ENCODE data around the gene HS2ST1. TPM values are rescaled to one million over a fixed set of nuclear protein-coding genes. Genes with fewer than 3 reads are reported as not detected.
"Not testable (repeated sequence)": the region's sequence is repeated elsewhere in the genome, so short reads cannot be mapped to it uniquely, and the experiment has no call there.

Gene HS2ST1
- total RNA-seq, 2 donors from 2014 or later = 6.3 to 12.2 TPM

GRCh38 chr1:86998727-86999126, 84.3 kb downstream of the HS2ST1 start:
- DNase-seq (no peak), ATAC-seq (no peak)
- Histone ChIP-seq H3K27ac (no peak overlapping the region), H3K4me1 (no peaks in the 10 kb centered on the region), H3K27me3 (no peaks in the 10 kb centered on the region), H3K9me3 (no peaks in the 10 kb centered on the region), H3K4me3 (no peak overlapping the region), H3K36me3 (replicated peaks in 1 of 2; ENCODE audit: insufficient read depth in 1 of 2, low read depth in 2 of 2) (no peaks in the 10 kb centered on the region)
- intact Hi-C loops (cut with DNase I) = no loop called here
- TF ChIP-seq POLR2A (IDR thresholded peaks at IDR 0.05) = no peak
- TF ChIP-seq, protein P1, sequence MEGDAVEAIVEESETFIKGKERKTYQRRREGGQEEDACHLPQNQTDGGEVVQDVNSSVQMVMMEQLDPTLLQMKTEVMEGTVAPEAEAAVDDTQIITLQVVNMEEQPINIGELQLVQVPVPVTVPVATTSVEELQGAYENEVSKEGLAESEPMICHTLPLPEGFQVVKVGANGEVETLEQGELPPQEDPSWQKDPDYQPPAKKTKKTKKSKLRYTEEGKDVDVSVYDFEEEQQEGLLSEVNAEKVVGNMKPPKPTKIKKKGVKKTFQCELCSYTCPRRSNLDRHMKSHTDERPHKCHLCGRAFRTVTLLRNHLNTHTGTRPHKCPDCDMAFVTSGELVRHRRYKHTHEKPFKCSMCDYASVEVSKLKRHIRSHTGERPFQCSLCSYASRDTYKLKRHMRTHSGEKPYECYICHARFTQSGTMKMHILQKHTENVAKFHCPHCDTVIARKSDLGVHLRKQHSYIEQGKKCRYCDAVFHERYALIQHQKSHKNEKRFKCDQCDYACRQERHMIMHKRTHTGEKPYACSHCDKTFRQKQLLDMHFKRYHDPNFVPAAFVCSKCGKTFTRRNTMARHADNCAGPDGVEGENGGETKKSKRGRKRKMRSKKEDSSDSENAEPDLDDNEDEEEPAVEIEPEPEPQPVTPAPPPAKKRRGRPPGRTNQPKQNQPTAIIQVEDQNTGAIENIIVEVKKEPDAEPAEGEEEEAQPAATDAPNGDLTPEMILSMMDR (IDR thresholded peaks at IDR 0.05) = no peak

GRCh38 chr1:87000460-87000859, 86.0 kb downstream of the HS2ST1 start:
- intact Hi-C loops (cut with DNase I) = no loop called here
- Histone ChIP-seq H3K36me3 (replicated peaks in 1 of 2; ENCODE audit: insufficient read depth in 1 of 2, low read depth in 2 of 2) (no peaks in the 10 kb centered on the region), H3K4me1 (no peaks in the 10 kb centered on the region), H3K27me3 (no peaks in the 10 kb centered on the region), H3K9me3 (no peaks in the 10 kb centered on the region), H3K27ac (no peak overlapping the region), H3K4me3 (no peak overlapping the region)
- no peak for DNase-seq
- TF ChIP-seq, protein P1 (IDR thresholded peaks at IDR 0.05) = no peak
- TF ChIP-seq POLR2A (IDR thresholded peaks at IDR 0.05) = no peak
- no peak for ATAC-seq
- WGBS, 2 donors = 37 to 72% methylated on average over 2 of the region's 2 CpGs

DNA sequence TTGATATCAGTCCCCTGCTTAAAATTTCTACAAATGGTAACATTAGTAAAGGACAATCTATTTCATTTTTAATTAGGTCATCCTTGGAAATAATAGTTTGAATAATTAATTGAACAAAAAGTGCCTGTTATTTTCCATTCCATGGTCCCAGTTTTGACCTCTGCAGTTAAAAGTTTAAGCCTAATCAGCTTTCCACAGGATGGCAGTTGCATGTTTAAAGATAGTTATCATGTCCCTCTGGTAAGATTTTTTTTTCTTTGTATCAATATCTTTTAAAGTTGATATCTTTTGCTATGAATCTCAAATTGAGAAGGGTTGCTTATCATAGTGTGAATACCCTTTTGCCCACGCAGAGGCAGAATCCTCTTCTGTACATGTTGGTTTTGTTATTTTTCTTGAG, 90.4 kb downstream of the HS2ST1 start:
- H3K4me1 ChIP-seq = no peaks in the 10 kb centered on the region
- intact Hi-C loops (cut with DNase I) = no loop called here
- H3K4me3 ChIP-seq = no peak overlapping the region
- no peaks in the 10 kb centered on the region for H3K9me3 ChIP-seq
- WGBS, 2 donors = 96 to 97% methylated on average over 1 of the region's 1 CpG
- TF ChIP-seq, protein P1 (IDR thresholded peaks at IDR 0.05) = no peak
- TF ChIP-seq POLR2A (IDR thresholded peaks at IDR 0.05) = no peak
- no peak for ATAC-seq
- DNase-seq = no peak
- H3K27ac ChIP-seq = no peak overlapping the region
- no peaks in the 10 kb centered on the region for H3K27me3 ChIP-seq
- no peaks in the 10 kb centered on the region for H3K36me3 ChIP-seq (replicated peaks in 1 of 2; ENCODE audit: insufficient read depth in 1 of 2, low read depth in 2 of 2)

- DNase-seq = no peak
- WGBS, 2 donors = 88 to 96% methylated on average over 1 of the region's 1 CpG
- intact Hi-C loops (cut with DNase I) = no loop called here
These were observed 92.9 kb downstream of the HS2ST1 start for GRCh38 chr1:87007323-87007722.

DNA sequence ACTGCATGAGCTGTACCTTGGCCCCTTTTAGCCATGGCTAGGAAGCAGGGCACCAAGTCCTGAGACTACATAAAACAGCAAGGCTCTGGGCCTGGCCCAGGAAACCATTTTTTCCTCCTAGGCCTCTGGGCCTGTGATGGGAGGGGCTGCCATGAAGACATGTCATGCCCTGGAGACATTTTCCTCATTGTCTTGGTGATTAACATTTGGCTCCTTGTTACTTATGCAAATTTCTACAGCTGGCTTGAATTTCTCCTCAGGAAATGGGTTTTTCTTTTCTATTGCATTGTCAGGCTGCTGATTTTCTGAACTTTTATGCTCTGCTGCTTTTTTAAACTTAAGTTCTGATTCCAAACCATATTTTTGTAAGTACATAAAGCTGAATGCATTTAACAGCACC, 99.0 kb downstream of the HS2ST1 start:
- DNase-seq; H3K27ac ChIP-seq; H3K4me1 ChIP-seq; H3K4me3 ChIP-seq; ATAC-seq; H3K36me3 ChIP-seq (replicated peaks in 1 of 2; ENCODE audit: insufficient read depth in 1 of 2, low read depth in 2 of 2); H3K27me3 ChIP-seq; intact Hi-C loops (cut with DNase I); H3K9me3 ChIP-seq: not testable (repeated sequence)

More at GRCh38 chr1:87007323-87007722, 92.9 kb downstream of the HS2ST1 start:
- ATAC-seq = no peak
- H3K4me1 ChIP-seq = no peaks in the 10 kb centered on the region
- H3K27ac ChIP-seq = no peak overlapping the region
- no peaks in the 10 kb centered on the region for H3K36me3 ChIP-seq (replicated peaks in 1 of 2; ENCODE audit: insufficient read depth in 1 of 2, low read depth in 2 of 2)
- H3K27me3 ChIP-seq = no peaks in the 10 kb centered on the region
- H3K4me3 ChIP-seq = no peak overlapping the region
- TF ChIP-seq POLR2A (IDR thresholded peaks at IDR 0.05) = no peak
- TF ChIP-seq, protein P1 (IDR thresholded peaks at IDR 0.05) = no peak
- H3K9me3 ChIP-seq = no peaks in the 10 kb centered on the region

Measured in body of pancreas (tissue), 4 donors.